Measurements from ENCODE around the gene CLDN1. TPM values are rescaled to one million over a fixed set of nuclear protein-coding genes. Genes with fewer than 3 reads are reported as not detected.

CLDN1 gene
- polyA plus RNA-seq, 1 of the 3 experiments (the other 2 are of a cell fraction), result 0.82 TPM

- Histone ChIP-seq H3K9me3 (no peaks in the 10 kb centered on the region), H3K27ac (ENCODE audit: low read depth in 2 of 2, low read length in 1 of 2) (no peak overlapping the region), H3K4me1 (ENCODE audit: control insufficient read depth in 1 of 2, insufficient read depth in 2 of 2, low read depth in 1 of 2, low read length in 1 of 2) (peaks cover 0 to 8% of the 10 kb centered on the region in 2 experiments; a peak in 1 of 4 replicates), H3K36me3 (replicated peaks in 1 of 2; ENCODE audit: control insufficient read depth in 1 of 2, insufficient read depth in 2 of 2, low read length in 1 of 2) (no peaks in the 10 kb centered on the region), H3K9me2 (no peaks in the 10 kb centered on the region), H3K4me2 (no peak overlapping the region), H3K9ac (no peak overlapping the region), H3K4me3 (ENCODE audit: low read depth in 2 of 2, low read length in 1 of 2) (no peak overlapping the region), H3K79me2 (ENCODE audit: insufficient read depth) (no peaks in the 10 kb centered on the region), H3F3A (replicated peaks; ENCODE audit: insufficient read depth) (no peaks in the 10 kb centered on the region), H2AFZ (ENCODE audit: low read depth) (no peak overlapping the region), H3K27me3 (ENCODE audit: insufficient read depth) (no peaks in the 10 kb centered on the region), H4K20me1 (ENCODE audit: insufficient read depth) (no peaks in the 10 kb centered on the region)
- POLR2A ChIA-PET, result no interaction called here
- DNase-seq, result no peak
- CTCF ChIA-PET, result interaction anchor here (0.7 to 3.2 kb wide), 4 partner anchors 14 to 127 kb away, joined by 3 to 19 read pairs (median 3); partner anchors contain the start of gene CLDN1
- TF ChIP-seq REST (IDR thresholded peaks at IDR 0.05; ENCODE audit: low read depth, low read length), result no peak
- no peak for TF ChIP-seq RCOR1 (IDR thresholded peaks at IDR 0.05; ENCODE audit: low read length)
- no peak for TF ChIP-seq NFIC (IDR thresholded peaks at IDR 0.05; ENCODE audit: borderline replicate concordance)
- no peak for TF ChIP-seq GATA2 (CRISPR knock-in tag; IDR thresholded peaks at IDR 0.05)
- no peak for TF ChIP-seq GABPA (IDR thresholded peaks at IDR 0.05; ENCODE audit: low read depth)
- TF ChIP-seq CTCF (IDR thresholded peaks at IDR 0.05), result no peak
- WGBS (ENCODE audit: low lambda C conversion rate), result 6% methylated on average over 3 of the region's 3 CpGs
These were observed 14.4 kb upstream of the CLDN1 start for GRCh38 chr3:190336516-190337189.

- no peaks in the 10 kb centered on the region for H3F3A ChIP-seq (replicated peaks; ENCODE audit: insufficient read depth)
- no peak overlapping the region for H3K4me2 ChIP-seq
- H3K79me2 ChIP-seq (ENCODE audit: insufficient read depth), result no peaks in the 10 kb centered on the region
- no peaks in the 10 kb centered on the region for H3K9me3 ChIP-seq
- H3K9me2 ChIP-seq, result no peaks in the 10 kb centered on the region
- WGBS (ENCODE audit: low lambda C conversion rate), result 43% methylated on average over 1 of the region's 1 CpG
- no peak overlapping the region for H2AFZ ChIP-seq (ENCODE audit: low read depth)
- CTCF ChIA-PET, result no interaction called here
- POLR2A ChIA-PET, result no interaction called here
- no peaks in the 10 kb centered on the region for H3K36me3 ChIP-seq (replicated peaks in 1 of 2; ENCODE audit: control insufficient read depth in 1 of 2, insufficient read depth in 2 of 2, low read length in 1 of 2)
- H3K27me3 ChIP-seq (ENCODE audit: insufficient read depth), result 0 out of 2 replicates have a peak, but pooled peaks cover 2% of the 10 kb centered on the region
- no peaks in the 10 kb centered on the region for H4K20me1 ChIP-seq (ENCODE audit: insufficient read depth)
- H3K9ac ChIP-seq, result no peak overlapping the region
- H3K27ac ChIP-seq (ENCODE audit: low read depth in 2 of 2, low read length in 1 of 2), result no peak overlapping the region
- no peak overlapping the region for H3K4me3 ChIP-seq (ENCODE audit: low read depth in 2 of 2, low read length in 1 of 2)
- no peak for DNase-seq
- H3K4me1 ChIP-seq (ENCODE audit: control insufficient read depth in 1 of 2, insufficient read depth in 2 of 2, low read depth in 1 of 2, low read length in 1 of 2), result peaks cover 0 to 8% of the 10 kb centered on the region in 2 experiments; a peak in 1 of 4 replicates
- TF ChIP-seq RCOR1 (IDR thresholded peaks at IDR 0.05; ENCODE audit: low read length) (no peak), PBX3 (IDR thresholded peaks at IDR 0.05) (no peak), EP300 (IDR thresholded peaks at IDR 0.05; ENCODE audit: borderline replicate concordance in 1 of 2, low read depth in 1 of 2, low read length in 1 of 2) (no peak), CHD2 (IDR thresholded peaks at IDR 0.05; ENCODE audit: low read length, partially characterized antibody) (no peak), FOXM1 (IDR thresholded peaks at IDR 0.05; ENCODE audit: low read depth) (no peak), ZBTB33 (IDR thresholded peaks at IDR 0.05; ENCODE audit: borderline replicate concordance, low read depth) (no peak), RXRA (IDR thresholded peaks at IDR 0.05; ENCODE audit: borderline replicate concordance, low read depth) (no peak), EZH2phosphoT487 (IDR thresholded peaks at IDR 0.05; ENCODE audit: borderline replicate concordance, low read depth) (no peak), USF1 (IDR thresholded peaks at IDR 0.05; ENCODE audit: borderline replicate concordance, low read depth) (no peak), MAX (IDR thresholded peaks at IDR 0.05; ENCODE audit: low read depth) (no peak), TEAD4 (IDR thresholded peaks at IDR 0.05; ENCODE audit: borderline replicate concordance, insufficient read depth) (no peak)
These were observed 11.7 kb upstream of the CLDN1 start for GRCh38 chr3:190333961-190334360.

Data from SK-N-SH (cell line).